GM19351 (cell line): ENCODE measurements around the gene TMEM217.
"Not testable (repeated sequence)": the region's sequence is repeated elsewhere in the genome, so short reads cannot be mapped to it uniquely, and the experiment has no call there.

Experiments used
- ATAC-seq: cut with Tn5 transposase; IDR thresholded peaks from one replicate; pipeline ENCODE4 v1.9.1; 2021; ENCODE audit warnings: mild to moderate bottlenecking, moderate library complexity; ENCODE audit not compliant: unreplicated experiment

TMEM217 gene

DNA sequence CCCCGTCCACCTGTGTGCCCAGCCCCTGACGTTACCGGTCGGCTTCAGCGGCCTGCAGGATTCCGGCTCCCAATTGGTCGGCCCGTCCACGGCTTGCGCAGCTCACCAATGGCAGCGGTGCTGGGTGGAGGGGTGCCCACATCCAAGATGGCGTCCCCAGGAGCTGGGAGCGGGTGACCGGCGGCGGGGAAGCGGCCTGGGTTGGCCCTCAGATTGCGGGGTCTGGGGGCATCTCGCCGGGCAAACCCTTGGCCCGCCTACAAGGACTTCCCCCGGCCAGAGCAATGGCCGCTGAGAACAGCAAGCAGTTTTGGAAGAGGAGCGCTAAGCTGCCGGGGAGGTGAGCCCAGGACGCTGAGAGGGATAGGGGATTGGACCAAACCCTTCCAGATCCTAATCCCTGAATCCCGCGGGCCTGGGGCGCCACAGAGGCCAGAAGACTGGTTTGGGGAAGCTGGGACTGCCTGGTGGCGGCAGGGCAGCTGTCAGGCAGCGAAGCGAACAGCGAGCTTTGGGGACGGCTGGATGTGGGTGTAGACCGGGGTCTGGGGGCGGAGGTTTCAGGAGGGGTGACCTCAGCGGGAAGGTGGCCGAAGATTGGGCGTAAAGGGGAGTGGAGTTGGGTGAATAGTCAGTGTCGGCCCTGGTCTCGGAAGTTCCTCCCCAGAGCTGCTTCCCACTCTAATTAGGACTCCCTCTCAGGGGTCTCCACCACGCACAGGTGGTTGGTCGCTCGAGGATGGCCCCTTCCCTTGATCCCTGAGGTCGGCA lies at the start of gene TMEM217, which contains the start of gene TBC1D22B:
TMEM217 (minus strand) TSS at position 511 of the 771 bp plus-strand sequence. CDS start 39,114 bp downstream, outside the sequence.
TBC1D22B (plus strand) TSS at position 139 of the 771 bp plus-strand sequence; CDS start at position 285, 146 bp downstream.
- peak; percentile 98 for ATAC-seq

GRCh38 chr6:37307484-37307883 lies 49.5 kb upstream of the TMEM217 start:
- not testable (repeated sequence) for ATAC-seq

- ATAC-seq, result no peak
These were observed 48.8 kb upstream of the TMEM217 start for GRCh38 chr6:37306624-37307222.

- ATAC-seq, result no peak
These were observed 48.0 kb upstream of the TMEM217 start for GRCh38 chr6:37305841-37306425.

DNA sequence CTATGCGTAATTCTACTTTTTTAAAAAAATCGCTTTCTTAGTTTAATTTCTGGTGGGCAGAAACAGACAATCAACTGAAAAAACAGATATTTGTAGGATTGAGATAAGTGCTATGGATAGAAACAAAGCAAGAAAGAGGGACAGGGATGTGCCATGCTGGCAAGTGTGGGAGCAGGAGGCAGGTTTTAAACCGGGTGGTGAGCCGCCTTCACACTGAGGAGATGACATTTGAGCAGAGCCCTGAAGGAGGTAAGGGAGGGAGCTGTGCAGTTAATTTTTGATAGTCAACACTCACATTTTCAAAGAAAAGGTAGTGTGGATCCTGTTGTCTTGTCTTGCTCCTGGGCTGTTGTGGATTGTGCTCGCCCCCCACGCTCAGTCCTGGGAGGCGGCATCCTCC lies 46.8 kb upstream of the TMEM217 start:
- ATAC-seq, result no peak

DNA sequence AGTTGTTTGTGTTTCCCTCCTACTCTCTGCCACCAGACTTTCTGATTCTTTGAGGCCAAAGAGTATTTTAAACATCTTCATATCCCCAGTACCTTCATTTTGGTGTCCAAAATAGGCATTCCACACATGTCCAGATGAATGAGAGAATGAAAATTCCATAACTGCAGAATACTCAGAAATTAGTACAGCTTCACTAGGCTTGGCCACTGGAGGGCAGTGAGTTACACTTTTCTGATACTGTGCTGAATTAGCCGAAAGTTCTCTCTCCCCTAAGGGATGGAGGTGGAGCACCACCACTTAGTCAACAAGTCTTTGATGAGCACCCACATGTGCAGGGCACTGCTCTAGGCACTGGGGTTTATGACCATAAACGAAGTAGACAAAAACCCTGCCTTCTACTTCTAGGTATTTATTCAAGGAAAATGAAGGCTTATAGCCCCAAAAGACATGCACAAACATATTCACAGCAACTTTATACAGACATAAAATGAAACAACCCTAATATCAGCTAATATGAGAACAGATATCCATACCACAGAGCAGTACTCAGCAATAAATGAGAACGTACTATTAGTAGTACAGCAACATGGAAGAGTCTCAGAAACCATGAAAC lies 46.1 kb upstream of the TMEM217 start:
- no peak for ATAC-seq

- no peak for ATAC-seq
These were observed 45.2 kb upstream of the TMEM217 start for GRCh38 chr6:37303091-37303660.

GRCh38 chr6:37302086-37302686 lies 44.2 kb upstream of the TMEM217 start:
- ATAC-seq, result no peak

DNA sequence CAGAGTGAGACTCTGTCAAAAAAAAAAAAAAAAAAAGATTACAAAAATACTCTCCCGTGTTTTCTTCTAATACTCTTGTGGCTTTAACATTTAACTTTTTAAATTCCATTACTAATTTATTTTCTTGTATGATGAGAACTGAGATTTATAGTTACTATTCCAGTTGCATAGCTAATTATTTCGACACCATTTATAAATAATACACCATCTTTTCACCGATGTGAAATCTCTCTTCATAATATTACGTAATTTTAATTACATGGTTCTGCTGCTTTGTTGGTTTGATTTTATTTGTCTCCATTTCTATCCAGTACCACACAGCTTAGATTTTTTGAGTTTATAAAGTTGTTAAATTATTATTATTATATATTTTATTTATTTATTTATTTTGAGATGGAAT lies 42.0 kb upstream of the TMEM217 start:
- ATAC-seq, result no peak

GRCh38 chr6:37298958-37299357 lies 41.0 kb upstream of the TMEM217 start:
- ATAC-seq, result no peak

DNA sequence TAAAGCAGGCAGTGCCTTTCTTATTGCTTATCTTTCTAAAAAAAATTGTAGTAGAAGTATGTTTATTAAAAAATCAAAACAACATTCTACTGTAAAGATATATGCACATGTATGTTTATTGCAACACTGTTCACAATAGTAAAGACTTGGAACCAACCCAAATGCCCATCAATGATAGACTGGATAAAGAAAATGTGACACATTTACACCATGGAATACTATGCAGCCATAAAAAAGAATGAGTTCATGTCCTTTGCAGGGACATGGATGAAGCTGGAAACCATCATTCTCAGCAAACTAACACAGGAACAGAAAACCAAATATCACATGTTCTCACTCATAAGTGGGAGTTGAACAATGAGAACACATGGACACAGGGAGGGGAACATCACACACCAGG lies 39.7 kb upstream of the TMEM217 start:
- ATAC-seq, result not testable (repeated sequence)

- no peak for ATAC-seq
These were observed 35.5 kb upstream of the TMEM217 start for GRCh38 chr6:37293426-37293825.

GRCh38 chr6:37289931-37290330 lies 32.0 kb upstream of the TMEM217 start:
- ATAC-seq, result no peak

DNA sequence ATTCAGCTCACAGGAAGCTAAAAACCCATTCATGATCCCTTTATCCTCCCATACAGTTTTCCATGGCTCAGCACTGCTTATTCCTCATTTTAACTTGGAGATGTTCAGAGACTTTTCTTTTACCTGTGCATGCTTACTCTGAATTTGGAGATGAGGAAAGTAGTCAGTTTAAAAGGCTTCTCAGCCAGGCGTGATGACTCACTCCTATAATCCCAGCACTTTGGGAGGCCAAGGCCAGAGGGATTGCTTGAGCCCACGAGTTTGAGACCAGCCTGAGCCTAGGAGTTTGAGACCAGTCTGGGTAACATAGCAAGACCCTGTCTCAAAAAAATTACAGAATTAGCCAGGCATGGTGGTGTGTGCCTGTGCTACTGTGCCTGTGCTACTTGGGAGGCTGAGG lies 30.3 kb upstream of the TMEM217 start:
- no peak for ATAC-seq

DNA sequence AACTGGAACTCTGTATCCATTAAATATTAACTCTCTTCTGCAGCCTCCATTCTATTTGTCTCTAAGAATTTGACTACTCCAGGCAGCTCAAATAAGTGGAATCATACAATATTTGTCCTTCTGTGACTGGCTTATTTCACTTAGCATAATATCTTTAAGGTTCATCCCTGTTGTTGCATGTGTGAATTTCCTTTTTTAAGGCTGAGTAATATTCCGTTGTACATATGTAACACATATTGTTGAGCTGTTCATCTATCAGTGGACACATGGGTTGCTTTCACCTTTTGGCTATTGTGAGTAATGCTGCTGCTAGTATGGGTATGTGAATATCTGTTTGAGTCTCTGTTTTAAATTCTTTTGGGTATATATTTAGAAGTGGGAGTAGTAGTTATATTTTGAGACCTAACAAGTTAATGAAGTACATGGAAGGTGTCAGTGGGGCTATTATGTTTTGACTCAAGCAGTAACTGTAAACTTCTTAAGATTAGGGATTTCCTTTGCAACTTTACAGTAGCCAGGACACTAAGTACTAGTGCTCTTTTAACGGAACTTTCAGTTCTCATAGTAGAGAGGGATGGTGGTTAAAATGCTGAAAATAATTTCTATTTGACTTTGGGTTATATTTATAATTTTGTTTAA lies 29.7 kb upstream of the TMEM217 start:
- no peak for ATAC-seq

DNA sequence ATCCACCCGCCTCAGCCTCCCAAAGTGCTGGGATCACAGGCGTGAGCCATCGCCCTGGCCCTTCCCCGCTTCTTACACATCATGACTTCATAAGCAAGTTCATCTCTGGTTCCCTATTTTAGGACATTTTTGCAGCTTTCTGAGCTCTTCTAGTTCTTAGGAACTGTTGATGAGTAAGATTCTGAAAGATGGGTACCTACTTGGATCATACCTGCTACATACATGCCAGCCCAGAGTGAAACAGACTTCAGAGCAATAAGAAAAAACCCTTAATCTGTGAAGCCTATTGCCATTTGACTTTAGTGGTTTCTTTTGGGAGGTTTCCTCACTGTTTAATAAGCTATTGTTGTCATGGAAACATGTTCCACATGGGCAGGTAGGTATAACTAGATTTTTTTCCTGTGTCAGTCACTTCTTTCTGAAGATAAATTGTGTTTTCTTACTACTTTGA lies 27.9 kb upstream of the TMEM217 start:
- ATAC-seq, result no peak

DNA sequence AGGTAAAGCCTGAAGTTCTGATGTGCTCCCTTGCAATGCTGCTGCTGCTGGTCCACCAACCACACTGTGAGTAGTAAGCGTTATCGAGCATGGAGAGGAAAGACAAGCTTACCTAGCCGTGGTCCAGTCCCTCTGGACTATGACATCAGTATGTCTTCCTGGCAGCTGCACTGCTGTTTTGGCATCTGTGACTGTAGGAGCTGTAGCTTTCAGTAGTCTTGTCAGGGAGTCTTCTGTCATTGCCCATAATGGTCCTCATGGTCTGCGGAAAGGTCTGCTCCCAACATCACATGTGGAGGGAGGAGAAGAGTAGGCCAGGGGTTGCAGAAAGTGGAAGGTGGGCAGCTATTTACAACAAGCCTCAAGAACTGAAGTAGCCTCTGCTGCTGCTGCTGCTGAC lies 26.8 kb upstream of the TMEM217 start:
- no peak for ATAC-seq

DNA sequence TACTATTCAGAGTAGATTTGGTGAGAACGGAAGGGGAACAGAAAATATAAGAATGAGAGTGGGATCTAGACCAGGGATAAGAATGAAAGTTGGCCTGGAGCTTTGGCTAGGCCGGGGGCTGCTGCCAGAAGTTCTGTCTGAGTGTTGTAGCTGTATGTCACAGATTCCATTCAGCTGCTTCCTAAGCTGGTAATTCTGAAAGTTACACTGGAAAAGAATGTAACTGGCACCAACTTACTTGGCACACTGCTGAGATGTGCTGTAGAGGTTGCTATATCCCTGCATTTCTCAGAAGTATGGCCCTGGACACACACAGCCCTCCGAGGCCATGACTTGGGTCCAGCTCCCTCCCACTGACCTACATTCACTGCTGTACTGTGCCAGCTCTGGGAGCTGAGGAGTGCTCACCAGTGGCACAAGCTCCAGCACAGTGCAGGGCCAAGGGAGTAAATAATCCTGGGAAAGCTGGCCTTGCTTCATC lies 25.8 kb upstream of the TMEM217 start:
- no peak for ATAC-seq

GRCh38 chr6:37283268-37283667 lies 25.3 kb upstream of the TMEM217 start:
- ATAC-seq, result no peak

DNA sequence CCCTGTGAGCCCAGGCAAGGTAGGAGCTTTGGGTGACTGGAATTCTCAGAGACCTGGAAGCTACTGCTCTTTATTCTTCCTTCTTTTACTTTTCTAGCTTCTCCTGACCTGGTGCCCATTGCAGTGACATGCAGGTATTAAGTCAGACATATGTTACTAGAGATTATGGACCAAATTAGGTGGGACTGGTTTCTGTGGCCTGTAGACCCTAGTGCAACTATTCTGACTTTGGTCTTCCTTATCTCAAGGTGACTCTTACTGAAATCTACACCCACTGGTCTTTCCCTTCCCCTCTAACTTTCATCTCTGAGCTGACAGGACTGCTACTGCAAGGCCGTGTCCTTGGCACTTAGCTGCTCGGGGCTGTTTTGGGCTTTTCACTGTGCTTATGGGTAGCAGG lies 24.4 kb upstream of the TMEM217 start:
- ATAC-seq, result no peak
